Left renal cortex interstitium (tissue), 4 donors: ENCODE data around the gene TMEM145. TPM values are rescaled to one million over a fixed set of nuclear protein-coding genes. Genes with fewer than 3 reads are reported as not detected.

Experiments used
- DNase-seq, 4 donors: peaks; one replicate each; pipeline ENCODE4 v3.0.0-alpha.2; 2013; ENCODE audit warnings: low read depth in 4 of 4, low spot score in 2 of 4, missing footprints in 1 of 4
- polyA plus RNA-seq, 4 donors: library from polyadenylated mRNA; unstranded; fragments of 120-200 nt; gene quantifications; one replicate each; pipeline ENCODE4 v1.2.1, GENCODE V29; 2013; ENCODE audit not compliant: insufficient read length in 4 of 4

The TMEM145 gene
- polyA plus RNA-seq, 4 donors = 0.75 to 1.2 (median 0.90) TPM

- no peak for DNase-seq
Observed at GRCh38 chr19:42277821-42278451, 35.2 kb upstream of the TMEM145 start.

- DNase-seq = no peak
Observed at GRCh38 chr19:42278452-42279154, 34.5 kb upstream of the TMEM145 start.

- DNase-seq = no peak
Observed at GRCh38 chr19:42279155-42279901, 33.8 kb upstream of the TMEM145 start.

- DNase-seq = peak in 1 of 4 donors; percentile 73
Observed at GRCh38 chr19:42279902-42280814, 33.0 kb upstream of the TMEM145 start.

- DNase-seq = no peak
Observed at GRCh38 chr19:42280815-42281145, 32.3 kb upstream of the TMEM145 start.

- no peak for DNase-seq
Observed at GRCh38 chr19:42281146-42281826, 31.8 kb upstream of the TMEM145 start.

GRCh38 chr19:42281827-42282762, 31.0 kb upstream of the TMEM145 start:
- DNase-seq = no peak

GRCh38 chr19:42282819-42283187, 30.3 kb upstream of the TMEM145 start:
- no peak for DNase-seq

GRCh38 chr19:42283188-42284065, 29.7 kb upstream of the TMEM145 start:
- DNase-seq = peak in 3 of 4 donors; percentile 81 to 87 (median 87)

- no peak for DNase-seq
Observed at GRCh38 chr19:42284066-42284501, 29.0 kb upstream of the TMEM145 start.

- DNase-seq = no peak
Observed at GRCh38 chr19:42284591-42285341, 28.3 kb upstream of the TMEM145 start.

- DNase-seq = no peak
Observed at GRCh38 chr19:42285541-42285941, 27.6 kb upstream of the TMEM145 start.

- DNase-seq = no peak
Observed at GRCh38 chr19:42285988-42286348, 27.1 kb upstream of the TMEM145 start.

- DNase-seq = no peak
Observed at GRCh38 chr19:42286349-42287016, 26.6 kb upstream of the TMEM145 start.

GRCh38 chr19:42287017-42287826, 25.9 kb upstream of the TMEM145 start:
- DNase-seq = no peak

- DNase-seq = no peak
Observed at GRCh38 chr19:42287827-42288107, 25.3 kb upstream of the TMEM145 start.
